Mononuclear cell (primary cell): ENCODE results near the gene CACNG5. TPM values are rescaled to one million over a fixed set of nuclear protein-coding genes. Genes with fewer than 3 reads are reported as not detected.

ENCODE experiments used
- H3K27me3 ChIP-seq: 2 replicates; pipeline ENCODE4 v1.6.0; 2011; ENCODE audit warnings: low read length, control low read depth; ENCODE audit not compliant: insufficient read depth
- H3K4me1 ChIP-seq: 2 replicates; pipeline ENCODE4 v1.5.1; 2011; ENCODE audit warnings: mild to moderate bottlenecking, low read length, control low read depth; ENCODE audit not compliant: insufficient read depth
- H3K4me3 ChIP-seq: 2 replicates; pipeline ENCODE4 v1.5.1; 2011; ENCODE audit warnings: mild to moderate bottlenecking, low read length, moderate library complexity
- H3K9me3 ChIP-seq: 2 replicates; pipeline ENCODE4 v1.5.1; 2011; ENCODE audit warnings: low read depth, mild to moderate bottlenecking, control low read depth, low read length
- total RNA-seq: library from RNA; depleted of rRNA; stranded (reverse); fragments of >200 nt; gene quantifications from one replicate; pipeline ENCODE4 v1.2.3, GENCODE V29; 2012

Gene CACNG5
- total RNA-seq, 1 donor: not detected

GRCh38 chr17:66836063-66837005 is 1.4 kb downstream of the CACNG5 start:
- peaks cover 14% of the 10 kb centered on the region for H3K27me3 ChIP-seq
- H3K4me3 ChIP-seq: no peak overlapping the region
- no peaks in the 10 kb centered on the region for H3K4me1 ChIP-seq
- no peaks in the 10 kb centered on the region for H3K9me3 ChIP-seq

GRCh38 chr17:66837226-66837625 is 2.3 kb downstream of the CACNG5 start:
- Histone ChIP-seq H3K27me3 (peaks cover 14% of the 10 kb centered on the region), H3K4me3 (no peak overlapping the region), H3K9me3 (no peaks in the 10 kb centered on the region), H3K4me1 (no peaks in the 10 kb centered on the region)

- Histone ChIP-seq H3K9me3 (no peaks in the 10 kb centered on the region), H3K4me1 (no peaks in the 10 kb centered on the region), H3K4me3 (no peak overlapping the region), H3K27me3 (peaks cover 14% of the 10 kb centered on the region)
These were observed 3.2 kb downstream of the CACNG5 start for GRCh38 chr17:66837885-66838665.

GRCh38 chr17:66839616-66840015 is 4.7 kb downstream of the CACNG5 start:
- H3K9me3 ChIP-seq: no peaks in the 10 kb centered on the region
- H3K4me1 ChIP-seq: no peaks in the 10 kb centered on the region
- peaks cover 6% of the 10 kb centered on the region for H3K27me3 ChIP-seq
- H3K4me3 ChIP-seq: no peak overlapping the region

DNA sequence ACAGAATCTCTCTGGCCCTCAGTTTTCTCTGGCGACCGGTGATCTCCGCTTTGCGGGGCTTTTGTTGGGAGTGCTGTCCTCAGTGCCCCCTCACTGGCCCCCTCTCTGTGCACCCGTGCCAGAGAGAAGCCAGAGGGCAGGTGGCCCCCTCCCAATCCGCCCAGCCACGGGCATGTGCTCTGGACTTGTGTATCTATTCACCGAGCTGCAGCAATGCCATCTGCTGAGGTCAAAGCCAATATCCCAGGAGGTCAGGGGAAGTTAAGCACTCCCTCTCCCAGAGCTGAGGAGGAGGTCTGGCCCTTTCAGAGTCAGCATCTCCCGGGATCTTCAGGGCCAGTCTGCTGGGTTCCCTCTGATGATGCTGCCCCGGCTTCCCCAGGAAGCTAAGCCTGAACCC is 5.1 kb downstream of the CACNG5 start:
- H3K27me3 ChIP-seq: peaks cover 5% of the 10 kb centered on the region
- H3K4me3 ChIP-seq: no peak overlapping the region
- H3K4me1 ChIP-seq: no peaks in the 10 kb centered on the region
- no peaks in the 10 kb centered on the region for H3K9me3 ChIP-seq

DNA sequence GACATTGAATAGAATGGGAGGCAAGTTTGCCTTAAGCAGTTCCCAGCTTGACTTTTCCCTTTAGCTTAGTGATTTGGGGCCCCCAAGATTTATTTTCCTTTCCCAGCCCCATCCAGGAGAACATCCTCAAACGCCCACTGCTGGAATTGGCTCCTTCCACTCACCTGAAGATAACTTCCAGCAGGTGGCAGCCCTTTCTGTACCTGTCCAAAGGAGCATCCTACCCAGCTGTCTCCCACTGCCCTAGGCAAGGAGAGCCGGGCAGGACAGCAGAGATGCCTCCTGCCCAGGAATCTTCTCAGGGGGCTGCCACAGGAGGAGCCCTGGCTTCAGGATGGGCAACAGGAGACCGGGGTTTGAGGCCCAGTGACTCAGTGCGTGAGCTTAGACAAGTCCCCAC is 6.4 kb downstream of the CACNG5 start:
- H3K4me1 ChIP-seq: no peaks in the 10 kb centered on the region
- no peaks in the 10 kb centered on the region for H3K27me3 ChIP-seq
- H3K4me3 ChIP-seq: no peak overlapping the region
- no peaks in the 10 kb centered on the region for H3K9me3 ChIP-seq

GRCh38 chr17:66841744-66842143 is 6.8 kb downstream of the CACNG5 start:
- Histone ChIP-seq H3K4me3 (no peak overlapping the region), H3K4me1 (no peaks in the 10 kb centered on the region), H3K27me3 (no peaks in the 10 kb centered on the region), H3K9me3 (no peaks in the 10 kb centered on the region)

DNA sequence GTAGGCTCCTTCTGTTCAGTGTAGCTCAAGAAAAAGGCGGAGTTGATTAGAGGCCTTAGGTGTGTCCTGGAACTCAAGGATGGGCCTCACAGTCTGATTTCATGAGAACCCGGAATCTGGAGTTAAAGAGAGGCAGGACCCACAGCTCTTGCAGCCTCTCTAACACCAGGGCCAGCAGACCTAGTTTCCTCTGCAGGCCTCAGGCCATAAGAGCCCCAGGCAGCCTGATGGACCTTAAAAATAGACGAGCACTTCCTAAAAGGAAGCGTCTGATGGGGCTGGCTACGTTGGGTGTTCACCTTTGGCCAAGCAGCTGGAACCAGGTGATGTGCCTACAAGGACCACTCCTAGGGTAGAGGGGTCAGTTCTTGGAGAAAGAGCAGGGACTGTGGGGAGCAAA is 7.6 kb downstream of the CACNG5 start:
- Histone ChIP-seq H3K4me1 (no peaks in the 10 kb centered on the region), H3K27me3 (no peaks in the 10 kb centered on the region)

GRCh38 chr17:66842959-66843358 is 8.0 kb downstream of the CACNG5 start:
- Histone ChIP-seq H3K4me1 (no peaks in the 10 kb centered on the region), H3K4me3 (no peak overlapping the region), H3K27me3 (no peaks in the 10 kb centered on the region), H3K9me3 (no peaks in the 10 kb centered on the region)

More for the DNA sequence above, 7.6 kb downstream of the CACNG5 start:
- H3K9me3 ChIP-seq: no peaks in the 10 kb centered on the region
- H3K4me3 ChIP-seq: no peak overlapping the region

- no peaks in the 10 kb centered on the region for H3K9me3 ChIP-seq
- no peak overlapping the region for H3K4me3 ChIP-seq
- no peaks in the 10 kb centered on the region for H3K27me3 ChIP-seq
These were observed 8.7 kb downstream of the CACNG5 start for GRCh38 chr17:66843627-66844026.

GRCh38 chr17:66847704-66848103 is 12.8 kb downstream of the CACNG5 start:
- Histone ChIP-seq H3K27me3 (no peaks in the 10 kb centered on the region), H3K4me3 (no peak overlapping the region), H3K9me3 (no peaks in the 10 kb centered on the region), H3K4me1 (no peaks in the 10 kb centered on the region)

More at GRCh38 chr17:66843627-66844026, 8.7 kb downstream of the CACNG5 start:
- H3K4me1 ChIP-seq: no peaks in the 10 kb centered on the region

DNA sequence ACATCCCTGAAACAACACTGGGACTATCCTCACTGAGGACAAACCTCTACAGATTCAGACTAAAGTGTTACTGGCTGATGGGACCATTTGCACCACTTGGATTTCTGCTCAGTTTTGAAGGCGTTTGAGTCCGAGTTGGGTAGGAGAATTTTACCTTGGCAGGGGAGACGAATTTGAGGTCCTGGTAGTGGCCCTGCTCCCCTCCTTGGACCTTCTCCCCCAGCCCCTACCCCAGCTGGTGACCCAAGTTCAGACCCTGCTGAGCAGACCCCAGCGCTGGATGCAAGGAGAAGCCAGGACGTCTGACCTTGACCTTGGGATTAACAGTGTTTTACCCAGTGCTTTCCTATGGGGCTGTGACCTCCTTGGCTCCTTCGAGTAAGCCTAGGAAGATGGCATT is 13.6 kb downstream of the CACNG5 start:
- Histone ChIP-seq H3K9me3 (no peaks in the 10 kb centered on the region), H3K27me3 (no peaks in the 10 kb centered on the region), H3K4me1 (no peaks in the 10 kb centered on the region), H3K4me3 (no peak overlapping the region)

DNA sequence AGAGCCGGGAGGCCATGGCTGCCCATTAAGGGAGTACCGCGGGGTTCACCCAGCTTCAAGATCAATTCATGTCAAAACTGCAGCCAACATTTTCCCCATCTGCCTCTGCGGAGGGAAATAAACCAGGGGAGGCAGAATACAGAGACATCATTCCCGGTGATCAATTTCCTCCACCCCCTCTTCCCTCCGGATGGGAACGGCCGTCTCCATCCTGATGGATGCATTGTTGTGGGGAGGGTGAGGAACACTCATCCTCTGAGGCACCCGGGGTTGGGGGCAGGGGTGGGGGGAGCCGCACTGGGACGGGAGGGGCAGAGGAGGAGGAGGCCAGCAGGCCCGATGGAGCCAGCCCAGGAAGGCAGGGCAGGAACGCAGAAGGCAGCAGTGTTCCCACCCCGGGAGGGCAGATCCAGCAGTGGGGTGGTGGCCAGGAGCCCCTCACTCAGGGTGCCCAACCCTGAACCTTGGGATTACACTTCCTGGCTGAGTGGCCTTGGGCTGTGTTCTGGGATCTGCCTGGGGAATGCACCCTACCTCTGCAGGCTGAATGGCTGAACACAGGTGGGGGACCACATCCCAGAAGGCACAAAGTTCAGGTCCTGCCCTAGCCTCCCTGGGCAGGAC is 14.2 kb downstream of the CACNG5 start:
- H3K27me3 ChIP-seq: no peaks in the 10 kb centered on the region
- H3K9me3 ChIP-seq: no peaks in the 10 kb centered on the region
- no peaks in the 10 kb centered on the region for H3K4me1 ChIP-seq
- H3K4me3 ChIP-seq: no peak overlapping the region

- Histone ChIP-seq H3K4me1 (no peaks in the 10 kb centered on the region), H3K9me3 (no peaks in the 10 kb centered on the region), H3K27me3 (no peaks in the 10 kb centered on the region), H3K4me3 (no peak overlapping the region)
These were observed 15.1 kb downstream of the CACNG5 start for GRCh38 chr17:66849851-66850580.
